Measurements from ENCODE around the gene HSPA5. TPM values are rescaled to one million over a fixed set of nuclear protein-coding genes. Genes with fewer than 3 reads are reported as not detected.

Gene HSPA5
- total RNA-seq, 6 donors from 2014 or later, result 46.1 to 318 (median 183) TPM

DNA sequence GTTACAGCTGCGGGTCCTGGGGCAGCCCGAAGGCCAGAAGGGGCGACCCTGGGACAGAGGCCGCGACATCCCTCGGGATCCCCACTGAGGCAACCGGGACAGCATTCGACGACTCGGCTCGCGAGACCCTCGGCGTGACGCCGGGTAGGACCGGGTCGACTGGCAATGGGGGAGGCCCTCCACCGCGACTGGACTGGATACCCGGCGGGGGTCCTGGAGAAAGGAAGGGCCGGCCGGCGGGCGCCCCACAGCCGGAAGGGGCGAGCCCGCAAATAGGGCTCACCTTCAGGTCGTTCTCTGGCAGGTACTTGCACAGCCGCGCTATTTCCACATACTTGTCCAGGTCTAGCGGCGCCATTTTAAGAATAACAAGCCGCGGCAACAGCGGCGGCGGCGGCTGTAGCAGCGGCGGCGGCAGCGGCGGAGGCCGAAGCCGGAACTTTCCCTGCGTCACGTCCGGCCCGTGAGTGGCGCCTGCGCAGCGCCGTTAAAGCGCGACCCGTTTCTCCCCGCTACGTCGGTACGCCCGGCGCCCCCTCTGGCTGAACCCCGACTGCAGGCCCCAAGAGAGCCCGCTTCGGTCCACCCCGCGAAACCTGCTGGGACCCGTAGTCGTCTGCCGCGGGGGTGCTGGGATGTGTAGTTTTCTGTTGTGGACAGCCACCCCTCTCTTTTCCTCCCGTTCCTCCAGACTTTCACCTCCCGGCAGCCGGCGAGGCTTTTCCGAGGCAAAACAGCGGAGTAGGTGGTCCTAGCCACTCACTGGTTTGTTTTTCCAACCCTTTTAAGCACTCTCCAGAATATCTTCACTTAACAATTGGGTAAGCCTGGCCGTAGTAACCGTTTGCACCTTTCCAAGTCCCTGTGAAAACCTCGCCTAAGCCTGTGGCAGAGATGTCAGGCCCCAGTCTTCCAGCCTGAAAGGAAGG, 51.5 kb downstream of the HSPA5 start, which contains the start of gene PPP6C:
TSS of gene PPP6C (minus strand) at position 443 of the 929 bp plus-strand sequence. CDS start at position 358, 85 bp downstream.
- ATAC-seq (ENCODE audit: low FRiP score in 2 of 2) (peak; percentile 99), DNase-seq (peak; percentile 98 to 99)
- Histone ChIP-seq H3K27ac (peak within 1 kb of the TSS; percentile 95 to 98 (median 96)), H3K4me1 (peaks cover 16 to 43% (median 30%) of the 10 kb centered on the region in 4 donors), H3K4me3 (peak within 1 kb of the TSS; percentile 83 to 94 (median 89)), H3K36me3 (no peaks in the 10 kb centered on the region), H3K9me3 (no peaks in the 10 kb centered on the region), H3K27me3 (no peaks in the 10 kb centered on the region)
- TF ChIP-seq POLR2AphosphoS5 (IDR thresholded peaks at IDR 0.05) (peak; percentile 87 to 92), POLR2A (IDR thresholded peaks at IDR 0.05) (peak; percentile 70 to 90 (median 73)), CTCF (IDR thresholded peaks at IDR 0.05) (peak; percentile 53 to 91 (median 86)), EP300 (IDR thresholded peaks at IDR 0.05) (peak in 1 of 4 donors; percentile 14)
- 0 to 1% methylated on average over 22 to 28 of the region's 82 CpGs for WGBS, 2 donors

DNA sequence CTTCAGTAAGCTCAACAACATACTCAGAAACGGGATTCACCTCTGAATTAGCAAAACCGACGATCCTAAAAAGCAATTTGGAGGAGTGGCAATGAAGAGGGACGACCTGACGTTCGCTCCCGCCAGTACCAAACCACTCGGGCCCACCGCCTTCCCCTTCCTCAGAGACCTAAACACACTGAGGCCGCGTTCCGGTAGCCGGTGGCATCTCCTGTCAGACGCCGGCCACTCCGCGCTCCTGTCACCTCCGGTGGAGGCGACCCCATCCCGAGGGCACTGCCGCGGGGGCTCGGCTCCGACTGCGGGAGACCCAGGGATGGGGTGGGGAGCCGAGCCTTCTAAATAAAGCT, 52.2 kb downstream of the HSPA5 start:
- DNase-seq, result peak in 1 of 2 donors; percentile 54
- peak overlapping the region; percentile 83 to 94 (median 89) for H3K4me3 ChIP-seq
- H3K27ac ChIP-seq, result peak overlapping the region; percentile 95 to 98 (median 96)
- no peaks in the 10 kb centered on the region for H3K27me3 ChIP-seq
- ATAC-seq (ENCODE audit: low FRiP score in 2 of 2), result peak; percentile 19 to 28
- peaks cover 0 to 2% (median 0%) of the 10 kb centered on the region in 4 donors for H3K36me3 ChIP-seq
- no peak for TF ChIP-seq POLR2A (IDR thresholded peaks at IDR 0.05)
- TF ChIP-seq EP300 (IDR thresholded peaks at IDR 0.05), result no peak
- TF ChIP-seq POLR2AphosphoS5 (IDR thresholded peaks at IDR 0.05), result no peak
- TF ChIP-seq CTCF (IDR thresholded peaks at IDR 0.05), result no peak
- 0 to 1% methylated on average over 13 to 26 of the region's 26 CpGs for WGBS, 2 donors
- H3K9me3 ChIP-seq, result no peaks in the 10 kb centered on the region
- H3K4me1 ChIP-seq, result peaks cover 22 to 49% (median 35%) of the 10 kb centered on the region in 4 donors

Small RNA genes within 50 kb of the gene (small RNA-seq; reads per million reads assigned to genes)
- gene AL354710.1, result 0 reads per million in 4 donors

Other genes starting within 250 kb of the HSPA5 start
- gene SCAI, start 97.8 kb downstream of the HSPA5 start, total RNA-seq, result 10 to 100 TPM; 12.9 to 77.5 (median 23.4) TPM
- gene PPP6C, start 51.5 kb downstream of the HSPA5 start, total RNA-seq, result 10 to 100 TPM in 4 of 6 donors, 1 to 10 TPM in 2; 7.5 to 42.5 (median 36.7) TPM
- 10 to 100 TPM in 4 of 6 donors, 1 to 10 TPM in 2; 4.9 to 16.6 (median 12.7) TPM for gene RABEPK, start 40.8 kb downstream of the HSPA5 start, total RNA-seq
- 100 to 1,000 TPM in 1 of 6 donors, 10 to 100 TPM in 5; 56.4 to 122 (median 74.2) TPM for gene GAPVD1, start 20.5 kb upstream of the HSPA5 start, total RNA-seq